NCI-H2107 (cell line): ENCODE results near the gene SAPCD2.
"Not testable (repeated sequence)": the region's sequence is repeated elsewhere in the genome, so short reads cannot be mapped to it uniquely, and the experiment has no call there.

ENCODE experiments used
- DNase-seq: peaks from one replicate; lab custom pipeline; 2025; lab: John Stamatoyannopoulos, UW

The SAPCD2 gene

DNA sequence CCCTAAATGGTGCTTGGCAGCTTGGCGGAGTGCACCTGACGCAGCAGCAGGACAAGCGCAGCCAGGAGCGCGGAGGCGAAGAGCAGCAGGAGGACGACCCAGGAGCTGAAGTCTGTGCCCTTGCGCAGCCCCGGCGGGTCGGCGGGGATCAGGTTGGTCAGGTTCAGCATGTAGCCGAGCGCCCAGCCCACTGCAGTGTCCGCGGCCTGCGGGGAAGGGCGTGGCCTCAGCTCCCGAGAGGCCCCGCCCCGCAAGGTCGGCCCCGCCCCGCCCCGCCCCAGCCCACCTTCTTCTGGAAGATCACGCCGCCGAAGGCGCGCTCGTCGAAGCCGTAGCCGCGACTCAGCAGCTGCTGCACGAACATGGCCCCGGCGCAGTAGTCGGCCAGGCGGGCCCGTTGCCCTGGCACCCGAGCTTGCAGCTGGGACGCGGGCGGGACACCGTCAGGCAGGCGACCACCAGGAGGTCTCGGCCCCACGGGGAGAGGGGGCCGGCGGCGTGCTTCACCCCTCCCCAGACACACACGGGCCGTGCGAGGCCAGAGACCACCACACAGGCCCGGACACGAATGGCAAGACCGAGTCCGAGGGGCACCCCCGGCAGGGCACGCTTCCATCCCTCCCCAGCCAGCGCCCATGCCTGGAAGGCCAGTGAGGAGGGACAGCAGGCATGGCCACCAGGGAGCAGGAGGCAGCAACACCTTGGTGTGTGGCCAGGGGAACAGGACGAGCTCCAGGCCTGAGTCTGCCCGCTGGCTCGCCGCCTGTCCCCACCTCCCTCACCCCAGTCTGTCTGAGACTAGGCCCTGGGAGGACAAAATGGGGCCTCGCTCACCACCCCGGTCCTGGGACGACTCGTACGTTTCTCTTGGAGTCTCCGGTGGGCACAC is 21.5 kb downstream of the SAPCD2 start:
- no peak for DNase-seq

DNA sequence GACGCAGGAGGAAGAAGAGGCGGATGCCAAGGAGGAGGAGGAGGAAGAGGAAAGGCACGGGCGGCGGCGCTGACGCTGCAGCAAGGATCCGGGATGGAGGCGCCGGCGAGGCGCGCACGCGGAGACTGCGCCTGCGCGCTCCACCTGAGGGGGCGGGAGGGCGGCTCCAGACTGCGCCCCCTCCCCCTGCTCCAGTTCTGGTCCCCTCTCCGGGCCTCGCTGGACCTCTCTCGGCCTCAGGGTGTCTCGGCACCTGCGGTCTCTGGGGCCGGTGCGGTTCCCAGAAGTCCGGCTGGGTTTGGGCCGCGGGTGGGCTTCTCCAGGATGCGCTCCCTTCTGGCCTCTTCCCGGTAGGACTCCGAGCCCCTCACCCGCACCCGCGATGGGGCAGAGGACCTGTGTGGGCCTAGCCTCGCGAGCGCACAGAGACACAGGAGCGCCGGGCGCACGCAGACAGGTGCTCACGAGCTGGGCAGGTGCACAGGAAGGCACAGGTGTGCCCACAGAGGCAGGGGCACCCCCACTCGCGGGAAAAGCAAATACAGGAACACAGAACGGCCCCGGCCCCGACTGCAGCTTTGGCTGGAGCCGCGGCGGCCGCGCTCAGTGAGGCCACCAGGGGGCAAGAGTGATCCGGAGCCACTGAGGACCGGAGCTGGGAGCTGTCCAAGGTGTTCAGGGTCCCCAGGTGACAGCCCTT is 24.1 kb downstream of the SAPCD2 start, which contains the start of gene NPDC1:
TSS of gene NPDC1 (minus strand) at position 90 of the 700 bp plus-strand sequence. CDS start 188 bp downstream, outside the sequence.
- peak; percentile 77 for DNase-seq

GRCh38 chr9:137045294-137046087 is 24.9 kb downstream of the SAPCD2 start:
- peak; percentile 41 for DNase-seq

GRCh38 chr9:137044502-137045177 is 25.7 kb downstream of the SAPCD2 start:
- peak; percentile 49 for DNase-seq

DNA sequence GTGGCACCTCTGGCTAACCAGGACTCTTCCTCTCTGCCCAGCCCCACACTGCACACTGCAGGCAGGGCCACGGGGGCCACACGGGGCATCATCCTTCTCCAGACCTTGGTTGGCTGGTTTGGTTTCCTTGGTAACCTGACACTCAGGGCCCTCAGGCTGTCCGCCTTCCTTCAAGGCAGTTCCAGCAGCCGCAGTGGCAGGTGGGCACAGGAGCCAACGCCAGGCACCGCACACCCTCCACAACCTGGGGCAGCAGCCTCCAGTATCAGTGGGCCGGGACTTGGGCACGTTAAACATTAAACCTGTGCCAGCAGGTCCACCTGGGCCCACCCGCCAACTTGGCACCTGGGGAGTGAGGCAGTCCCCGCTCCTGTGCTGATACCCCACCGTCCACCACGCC is 26.3 kb downstream of the SAPCD2 start:
- DNase-seq: no peak

DNA sequence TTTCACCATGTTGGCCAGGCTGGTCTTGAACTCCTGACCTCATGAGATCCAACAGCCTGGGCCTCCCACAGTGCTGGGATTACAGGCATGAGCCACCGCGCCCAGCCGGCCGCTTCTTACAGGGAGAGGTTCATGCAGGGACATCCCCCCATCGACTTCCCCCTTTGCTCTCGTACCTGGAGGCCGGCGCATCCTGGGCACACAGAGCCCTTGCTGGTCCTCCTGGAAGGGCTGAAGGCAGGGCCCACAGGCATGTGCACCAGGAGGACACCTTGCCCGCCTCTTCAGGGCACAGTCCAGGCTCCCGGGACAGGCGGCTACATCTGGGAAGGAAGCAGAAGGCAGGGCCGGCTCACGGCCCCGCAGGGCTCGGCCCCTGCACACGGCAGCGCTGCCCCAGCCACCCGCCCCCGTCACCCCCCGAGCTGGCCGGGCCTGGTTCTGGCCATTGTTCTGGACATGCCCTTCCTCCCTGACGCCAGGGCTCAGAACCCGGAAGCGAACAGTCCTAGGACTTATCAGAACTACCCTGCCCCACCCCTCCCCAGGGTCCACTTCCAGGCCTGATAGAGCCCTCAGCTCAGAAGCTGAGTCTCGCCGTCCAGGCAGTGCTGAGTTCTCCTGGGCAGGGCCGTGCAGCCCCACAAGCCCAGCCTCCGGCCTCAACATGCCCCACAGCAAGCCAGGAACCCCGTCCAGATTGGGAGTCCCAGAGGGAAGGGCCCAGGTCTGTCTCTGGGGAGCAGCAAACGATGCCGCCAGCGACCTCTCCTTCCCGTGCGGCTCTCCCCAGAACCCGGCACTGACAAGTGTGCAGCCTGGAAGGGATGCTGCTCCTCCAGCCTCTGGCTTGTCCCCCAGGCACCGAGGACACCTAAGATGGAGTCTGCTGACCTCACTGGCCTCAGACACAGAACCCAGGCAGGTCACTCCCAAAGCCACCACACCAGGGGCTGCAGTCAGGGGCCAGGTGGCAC is 27.3 kb downstream of the SAPCD2 start:
- DNase-seq: no peak

- no peak for DNase-seq
Observed at GRCh38 chr9:137041124-137041523, 29.2 kb downstream of the SAPCD2 start.

DNA sequence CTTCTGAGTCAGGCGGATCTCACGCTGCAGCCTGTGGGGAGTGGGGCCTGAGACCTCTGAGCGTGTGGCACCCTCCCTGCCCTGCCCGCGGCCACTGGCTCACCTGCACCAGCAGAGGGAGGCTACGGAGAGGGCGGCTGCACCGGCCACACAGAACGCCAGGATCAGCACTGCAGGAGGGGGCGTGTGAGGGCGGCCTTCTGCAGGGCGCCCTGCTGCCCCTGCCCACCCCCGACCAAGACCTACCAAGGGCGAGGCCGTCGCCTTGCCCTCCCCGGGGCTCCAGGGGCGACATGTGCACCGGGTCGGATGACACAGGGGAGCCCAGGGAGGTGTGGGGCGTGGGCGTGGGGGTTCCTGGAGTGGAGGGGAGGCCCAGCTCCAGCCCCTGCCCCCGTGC is 29.8 kb downstream of the SAPCD2 start:
- no peak for DNase-seq

- no peak for DNase-seq
Observed at GRCh38 chr9:137039611-137040366, 30.6 kb downstream of the SAPCD2 start.

- DNase-seq: no peak
Observed at GRCh38 chr9:137038916-137039315, 31.4 kb downstream of the SAPCD2 start.

DNA sequence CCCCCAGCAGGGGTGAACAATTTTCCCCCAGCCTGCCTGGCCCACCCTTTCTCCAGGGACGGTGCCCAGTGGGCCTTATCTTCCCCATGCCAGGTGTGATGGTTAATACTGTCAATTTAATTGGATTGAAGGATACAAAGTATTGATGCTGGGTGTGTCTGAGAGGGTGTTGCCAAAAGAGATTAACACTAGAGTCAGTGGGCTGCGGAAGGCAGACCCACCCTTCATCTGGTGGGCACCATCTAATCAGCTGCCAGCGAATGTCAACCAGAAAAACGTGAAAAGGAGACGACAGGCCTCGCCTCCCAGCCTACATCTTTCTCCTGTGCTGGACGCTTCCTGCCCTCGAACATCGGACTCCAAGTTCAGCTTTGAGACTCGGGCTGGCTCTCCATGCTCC is 32.9 kb downstream of the SAPCD2 start:
- DNase-seq: no peak

- DNase-seq: no peak
Observed at GRCh38 chr9:137037035-137037434, 33.3 kb downstream of the SAPCD2 start.

- DNase-seq: no peak
Observed at GRCh38 chr9:137035937-137036336, 34.4 kb downstream of the SAPCD2 start.

GRCh38 chr9:137035507-137035834 is 34.9 kb downstream of the SAPCD2 start:
- no peak for DNase-seq

DNA sequence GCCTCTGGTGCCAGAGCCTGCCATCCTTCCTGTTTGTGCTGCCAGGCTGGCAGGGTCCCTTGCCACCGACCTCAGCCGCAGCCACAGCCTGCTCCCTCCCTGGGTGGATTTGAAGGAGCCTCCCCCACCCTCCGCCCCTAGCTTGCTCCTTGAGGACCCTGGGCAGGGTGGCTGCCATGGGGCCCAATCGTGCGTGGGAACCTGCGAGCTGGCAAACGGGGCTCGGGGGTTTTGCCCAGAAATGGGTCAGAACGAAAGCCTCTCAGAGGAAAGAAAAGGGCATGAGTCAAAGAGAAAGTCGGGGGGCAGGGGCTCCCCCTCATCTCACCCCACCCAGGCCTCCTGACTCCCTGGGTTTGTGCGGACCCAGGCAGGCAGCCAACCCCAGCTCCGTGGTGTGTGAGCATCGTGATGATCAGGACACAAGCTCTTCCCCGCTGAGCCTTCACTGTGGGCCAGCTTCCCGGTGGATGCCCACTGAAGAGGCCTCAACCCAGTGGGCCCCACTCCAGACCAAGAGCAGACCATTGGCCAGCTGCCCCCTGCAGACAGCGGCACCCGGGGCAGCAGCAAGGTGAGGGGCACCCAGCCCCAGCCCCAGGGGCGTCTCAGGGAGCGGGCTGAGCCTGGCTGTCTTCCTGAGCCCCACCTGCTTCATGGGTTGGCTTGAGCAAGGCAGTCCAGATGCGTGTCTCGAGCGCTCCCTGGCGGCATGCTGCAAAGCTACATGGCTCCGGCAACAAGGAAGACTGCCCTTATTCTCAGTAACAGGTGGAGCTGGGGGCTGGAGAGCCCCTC is 35.4 kb downstream of the SAPCD2 start:
- peak; percentile 66 for DNase-seq

GRCh38 chr9:137034039-137034708 is 36.2 kb downstream of the SAPCD2 start:
- DNase-seq: no peak

DNA sequence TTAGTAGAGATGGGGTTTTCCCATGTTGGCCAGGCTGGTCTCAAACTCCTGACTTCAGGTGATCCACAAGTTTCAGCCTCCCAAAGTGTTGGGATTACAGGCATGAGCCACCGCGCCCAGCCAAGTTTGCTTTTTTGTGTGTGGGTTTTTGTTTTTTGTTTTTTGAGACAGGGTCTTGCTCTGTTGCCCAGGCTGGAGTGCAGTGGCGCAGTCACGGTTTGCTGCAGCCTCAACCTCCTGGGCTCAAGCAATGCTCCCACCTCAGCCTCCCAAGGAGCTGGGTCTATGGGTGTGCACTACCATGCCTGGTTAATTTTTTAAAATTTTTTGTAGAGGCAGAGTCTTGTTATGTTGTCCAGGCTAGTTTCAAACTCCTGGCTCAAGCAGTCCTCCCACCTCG is 36.9 kb downstream of the SAPCD2 start:
- DNase-seq: not testable (repeated sequence)

- no peak for DNase-seq
Observed at GRCh38 chr9:137032858-137033257, 37.5 kb downstream of the SAPCD2 start.
